ELR (cell line): Measurements from ENCODE around the gene DBF4B.

Source experiments
- DNase-seq: peaks from one replicate; pipeline ENCODE4 v3.0.0-alpha.2; 2015; ENCODE audit warnings: low read depth

The DBF4B gene

GRCh38 chr17:44759916-44760243, 51.4 kb downstream of the DBF4B start:
- DNase-seq, result no peak

GRCh38 chr17:44760474-44761308, 52.2 kb downstream of the DBF4B start:
- no peak for DNase-seq

GRCh38 chr17:44761932-44762810, 53.7 kb downstream of the DBF4B start:
- DNase-seq, result peak; percentile 35

- no peak for DNase-seq
Measured at GRCh38 chr17:44763170-44763569, 54.7 kb downstream of the DBF4B start.

GRCh38 chr17:44765965-44766364, 57.5 kb downstream of the DBF4B start:
- DNase-seq, result no peak

GRCh38 chr17:44766409-44767038, 58.1 kb downstream of the DBF4B start:
- DNase-seq, result no peak

GRCh38 chr17:44767493-44767892, 59.0 kb downstream of the DBF4B start:
- DNase-seq, result no peak

GRCh38 chr17:44768505-44769142, 60.2 kb downstream of the DBF4B start:
- no peak for DNase-seq

GRCh38 chr17:44769230-44769629, 60.8 kb downstream of the DBF4B start:
- DNase-seq, result no peak

GRCh38 chr17:44769647-44770084, 61.2 kb downstream of the DBF4B start:
- DNase-seq, result no peak

- DNase-seq, result no peak
Measured at GRCh38 chr17:44770166-44770925, 61.9 kb downstream of the DBF4B start.

GRCh38 chr17:44772308-44773045, 64.0 kb downstream of the DBF4B start:
- no peak for DNase-seq

GRCh38 chr17:44773140-44773539, 64.7 kb downstream of the DBF4B start:
- DNase-seq, result no peak

- DNase-seq, result peak; percentile 92
Measured at GRCh38 chr17:44774271-44775135, 66.0 kb downstream of the DBF4B start.

- DNase-seq, result peak; percentile 100
Measured at GRCh38 chr17:44775136-44775837, 66.8 kb downstream of the DBF4B start.

- no peak for DNase-seq
Measured at GRCh38 chr17:44775838-44776621, 67.6 kb downstream of the DBF4B start.

GRCh38 chr17:44776628-44777393, 68.3 kb downstream of the DBF4B start:
- no peak for DNase-seq
